Gastrocnemius medialis (tissue), 4 donors: ENCODE results near the gene SP140L. TPM values are rescaled to one million over a fixed set of nuclear protein-coding genes. Genes with fewer than 3 reads are reported as not detected.

Source experiments
- ATAC-seq, 2 donors: fragments of 150-250 bp; one replicate each; pipeline ENCODE4 v1.9.1; 2016
- DNase-seq, 2 donors: peaks; one replicate each; pipeline ENCODE4 v3.0.0-alpha.2; 2019
- H3K27ac ChIP-seq, 4 donors: fragments of 200-600 bp; sonication (generic); 1 replicate in 1 of 4; 2 replicates in 3 of 4; pipeline ENCODE4 v1.5.1; 2016 to 2018; ENCODE audit warnings: mild to moderate bottlenecking in 2 of 4, moderate library complexity in 1 of 4
- H3K27me3 ChIP-seq, 3 donors: fragments of 200-600 bp; sonication (generic) in 2 of 3; 1 replicate in 1 of 3; 2 replicates in 2 of 3; pipeline versions ENCODE4 v1.5.1 to v1.6.0; 2016 to 2019; ENCODE audit warnings: mild to moderate bottlenecking in 1 of 3, moderate library complexity in 1 of 3
- H3K36me3 ChIP-seq, 2 donors: fragments of 200-600 bp; sonication (generic) in 1 of 2; one replicate each; pipeline ENCODE4 v1.5.1; 2017 to 2018
- H3K4me1 ChIP-seq, 2 donors: fragments of 200-600 bp; sonication (generic) in 1 of 2; one replicate each; pipeline ENCODE4 v1.5.1; 2016 to 2017; ENCODE audit warnings: mild to moderate bottlenecking in 2 of 2
- H3K4me3 ChIP-seq, 4 donors: fragments of 200-600 bp; sonication (generic) in 3 of 4; 1 replicate in 1 of 4; 2 replicates in 3 of 4; pipeline ENCODE4 v1.5.1; 2016 to 2019; ENCODE audit warnings: mild to moderate bottlenecking in 2 of 4
- H3K9me3 ChIP-seq, 3 donors: fragments of 200-600 bp; sonication (generic) in 2 of 3; 1 replicate in 1 of 3; 2 replicates in 2 of 3; pipeline ENCODE4 v1.5.1; 2016 to 2019
- CTCF ChIP-seq, 5 experiments: fragments of 450-650 bp in 3 of 5; fragments of 200-600 bp in 2 of 5; sonication (generic) in 2 of 5; IDR thresholded peaks in 4 of 5; conservative IDR thresholded peaks in 1 of 5; 1 replicate in 4 of 5; 2 replicates in 1 of 5; pipeline ENCODE4 v1.5.1; 2016 to 2019; ENCODE audit warnings: antibody characterized with exemption in 5 of 5, mild to moderate bottlenecking in 3 of 5, moderate library complexity in 3 of 5
- POLR2A ChIP-seq, 2 donors: fragments of 450-650 bp; IDR thresholded peaks; one replicate each; pipeline ENCODE4 v1.6.1; 2017; ENCODE audit warnings: antibody characterized with exemption in 2 of 2, mild to moderate bottlenecking in 2 of 2, moderate library complexity in 2 of 2
- in situ Hi-C, 4 donors: fragments of 200-750 bp; cut with MboI; loops; one replicate each; pipeline versions ENCODE4 v1.15.0 to v1.8.0; 2017; ENCODE audit warnings: low sequenced_read_pairs in 4 of 4
- intact Hi-C: fragments of 100-400 bp; cut with DNase I; formaldehyde crosslinking; loops from one replicate; pipeline ENCODE4 v1.15.1; 2023; ENCODE audit warnings: low total_unique reads
- total RNA-seq, 4 donors: library from RNA; depleted of rRNA; stranded (reverse); fragments of >200 nt; gene quantifications; one replicate each; pipeline versions ENCODE4 v1.1.0 to v1.2.3, GENCODE V29; 2016

SP140L gene
- total RNA-seq, 4 donors from 2014 or later: 2.2 to 13.5 (median 3.8) TPM

DNA sequence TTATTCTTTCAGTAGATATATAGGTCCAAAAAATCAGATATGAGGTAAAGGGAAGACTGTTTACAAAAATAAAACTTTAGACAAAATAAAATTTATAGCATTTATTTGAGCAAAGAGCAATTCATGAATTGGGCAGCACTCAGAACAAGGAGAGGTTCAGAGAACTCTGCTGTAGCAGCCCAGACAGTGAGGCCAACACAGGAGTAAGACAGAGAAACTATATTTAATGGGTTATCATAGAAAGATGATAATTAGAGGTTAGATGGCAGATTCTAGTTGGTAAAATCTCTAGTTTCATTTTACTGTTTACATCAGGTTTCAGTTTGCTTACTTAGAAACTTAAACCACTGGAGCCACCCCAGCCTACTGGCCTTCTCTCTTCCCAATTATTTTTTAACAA is 30.1 kb upstream of the SP140L start:
- no peaks in the 10 kb centered on the region for H3K36me3 ChIP-seq
- H3K4me3 ChIP-seq: no peak overlapping the region
- ATAC-seq (no peak), DNase-seq (no peak)
- intact Hi-C loops (no loop called here), in situ Hi-C loops (no loop called here)
- H3K9me3 ChIP-seq: no peaks in the 10 kb centered on the region
- no peak overlapping the region for H3K27ac ChIP-seq
- H3K4me1 ChIP-seq: no peaks in the 10 kb centered on the region
- no peaks in the 10 kb centered on the region for H3K27me3 ChIP-seq
- TF ChIP-seq POLR2A (IDR thresholded peaks at IDR 0.05): no peak
- TF ChIP-seq CTCF (IDR thresholded peaks at IDR 0.05 in 4 of 5, conservative IDR thresholded peaks at IDR 0.05 in 1 of 5): no peak

DNA sequence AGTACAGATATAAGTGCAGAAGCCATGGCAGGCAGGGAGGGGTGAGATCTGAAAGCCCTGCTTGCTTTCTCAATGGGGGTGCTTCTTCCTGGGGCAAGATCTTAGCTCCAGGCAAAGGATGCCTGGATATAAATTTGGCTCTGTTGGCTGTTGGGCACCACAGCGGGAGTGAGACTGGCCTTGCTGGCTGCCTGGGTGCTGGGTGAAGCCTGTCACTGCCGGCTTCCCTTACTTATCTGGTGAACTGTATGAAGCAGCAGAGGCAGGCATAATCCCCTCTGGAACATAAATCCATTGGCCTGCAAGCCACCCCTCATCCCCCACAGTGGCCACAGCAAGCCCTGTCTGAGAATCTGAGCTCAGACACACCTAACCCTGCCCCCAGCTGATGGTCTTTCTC is 27.4 kb upstream of the SP140L start:
- DNase-seq: no peak
- no peak for ATAC-seq
- Histone ChIP-seq H3K36me3 (no peaks in the 10 kb centered on the region), H3K27ac (no peak overlapping the region), H3K4me3 (no peak overlapping the region), H3K9me3 (no peaks in the 10 kb centered on the region), H3K4me1 (no peaks in the 10 kb centered on the region), H3K27me3 (no peaks in the 10 kb centered on the region)
- in situ Hi-C loops (no loop called here), intact Hi-C loops (no loop called here)
- no peak for TF ChIP-seq CTCF (IDR thresholded peaks at IDR 0.05 in 4 of 5, conservative IDR thresholded peaks at IDR 0.05 in 1 of 5)
- no peak for TF ChIP-seq POLR2A (IDR thresholded peaks at IDR 0.05)

GRCh38 chr2:230305416-230306275 is 21.3 kb upstream of the SP140L start:
- no peak for ATAC-seq
- Histone ChIP-seq H3K36me3 (no peaks in the 10 kb centered on the region), H3K9me3 (no peaks in the 10 kb centered on the region), H3K27me3 (no peaks in the 10 kb centered on the region), H3K4me1 (no peaks in the 10 kb centered on the region), H3K27ac (no peak overlapping the region), H3K4me3 (no peak overlapping the region)
- no peak for DNase-seq
- in situ Hi-C loops (no loop called here), intact Hi-C loops (no loop called here)
- no peak for TF ChIP-seq POLR2A (IDR thresholded peaks at IDR 0.05)
- no peak for TF ChIP-seq CTCF (IDR thresholded peaks at IDR 0.05 in 4 of 5, conservative IDR thresholded peaks at IDR 0.05 in 1 of 5)

DNA sequence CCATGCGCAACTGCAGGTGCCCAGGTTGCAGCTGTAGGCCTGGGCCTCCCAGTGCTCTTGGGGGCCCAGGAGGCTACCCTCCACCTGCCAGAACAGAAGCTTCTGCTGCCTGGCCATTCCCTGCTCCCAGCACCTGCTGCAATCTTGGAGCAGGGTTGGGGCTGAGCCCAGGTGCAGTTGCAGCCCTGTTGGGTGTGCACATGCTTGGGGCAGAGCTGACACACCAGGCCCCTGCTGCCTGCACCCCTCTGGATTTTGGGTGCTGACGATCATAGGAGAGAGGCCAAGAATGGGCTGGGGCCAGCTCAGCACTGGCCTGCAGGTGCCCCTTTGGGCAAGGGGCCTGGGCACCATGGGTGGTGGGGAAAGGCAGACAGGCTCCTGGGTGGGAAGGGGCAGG is 20.5 kb upstream of the SP140L start:
- Histone ChIP-seq H3K4me1 (no peaks in the 10 kb centered on the region), H3K27ac (no peak overlapping the region), H3K36me3 (no peaks in the 10 kb centered on the region), H3K4me3 (no peak overlapping the region), H3K27me3 (no peaks in the 10 kb centered on the region), H3K9me3 (no peaks in the 10 kb centered on the region)
- intact Hi-C loops (no loop called here), in situ Hi-C loops (no loop called here)
- no peak for ATAC-seq
- TF ChIP-seq CTCF (IDR thresholded peaks at IDR 0.05 in 4 of 5, conservative IDR thresholded peaks at IDR 0.05 in 1 of 5): no peak
- no peak for TF ChIP-seq POLR2A (IDR thresholded peaks at IDR 0.05)
- DNase-seq: no peak
